WERI-Rb-1 (cell line): Measurements from ENCODE around the gene SCARB2.

Experiments
- DNase-seq: peaks from one replicate; pipeline ENCODE4 v3.0.0-alpha.2; 2020
- H3K27ac ChIP-seq: fragments of 250-450 bp; sonication (Bioruptor Pico); 2 replicates; pipeline ENCODE4 v1.5.1; 2020; ENCODE audit warnings: mild to moderate bottlenecking, moderate library complexity
- H3K27me3 ChIP-seq: fragments of 250-450 bp; sonication (Bioruptor Pico); 2 replicates; pipeline ENCODE4 v1.5.1; 2021; ENCODE audit warnings: mild to moderate bottlenecking, low read depth, moderate library complexity; ENCODE audit not compliant: insufficient read depth, severe bottlenecking
- H3K36me3 ChIP-seq: fragments of 250-450 bp; sonication (Bioruptor Pico); 2 replicates; pipeline ENCODE4 v1.5.1; 2020; ENCODE audit warnings: mild to moderate bottlenecking, moderate library complexity
- H3K4me3 ChIP-seq: 2 replicates; pipeline ENCODE4 v1.5.1; 2011; ENCODE audit warnings: low read depth, mild to moderate bottlenecking, control low read depth, low read length
- H3K9me3 ChIP-seq: fragments of 250-450 bp; sonication (Bioruptor Pico); 2 replicates; pipeline ENCODE4 v1.5.1; 2021; ENCODE audit warnings: mild to moderate bottlenecking, moderate library complexity; ENCODE audit not compliant: severe bottlenecking
- CTCF ChIP-seq: IDR thresholded peaks from 2 replicates; pipeline ENCODE4 v1.5.1; 2011; ENCODE audit warnings: low read depth, mild to moderate bottlenecking, control low read depth, inconsistent platforms, low read length

The SCARB2 gene

GRCh38 chr4:76253511-76253910 lies 39.9 kb upstream of the SCARB2 start:
- Histone ChIP-seq H3K36me3 (no peaks in the 10 kb centered on the region), H3K9me3 (no peaks in the 10 kb centered on the region), H3K27me3 (no peaks in the 10 kb centered on the region), H3K4me3 (no peak overlapping the region), H3K27ac (no peak overlapping the region)
- no peak for DNase-seq
- TF ChIP-seq CTCF = no peak

- Histone ChIP-seq H3K27me3 (no peaks in the 10 kb centered on the region), H3K27ac (no peak overlapping the region), H3K4me3 (no peak overlapping the region), H3K9me3 (no peaks in the 10 kb centered on the region), H3K36me3 (no peaks in the 10 kb centered on the region)
- DNase-seq = no peak
- TF ChIP-seq CTCF = no peak
These were observed 38.6 kb upstream of the SCARB2 start for GRCh38 chr4:76252271-76252653.

GRCh38 chr4:76251441-76252270 lies 38.0 kb upstream of the SCARB2 start, which contains the start of gene FAM47E:
Gene FAM47E, plus strand, starts transcription at chr4:76251721. Its CDS starts 26 bp downstream, at chr4:76251747.
- no peaks in the 10 kb centered on the region for H3K9me3 ChIP-seq
- no peaks in the 10 kb centered on the region for H3K36me3 ChIP-seq
- H3K27ac ChIP-seq = peak within 1 kb of the TSS; percentile 43
- H3K4me3 ChIP-seq = peak within 1 kb of the TSS; percentile 64
- TF ChIP-seq CTCF = peak; percentile 81
- peak; percentile 88 for DNase-seq
- no peaks in the 10 kb centered on the region for H3K27me3 ChIP-seq

- Histone ChIP-seq H3K4me3 (peak overlapping the region; percentile 64), H3K9me3 (no peaks in the 10 kb centered on the region), H3K27me3 (no peaks in the 10 kb centered on the region), H3K27ac (peak overlapping the region; percentile 43), H3K36me3 (no peaks in the 10 kb centered on the region)
- TF ChIP-seq CTCF = no peak
- no peak for DNase-seq
These were observed 37.3 kb upstream of the SCARB2 start for GRCh38 chr4:76250962-76251361.

GRCh38 chr4:76246852-76247251 lies 33.2 kb upstream of the SCARB2 start:
- DNase-seq = no peak
- H3K9me3 ChIP-seq = no peaks in the 10 kb centered on the region
- no peaks in the 10 kb centered on the region for H3K27me3 ChIP-seq
- no peak for TF ChIP-seq CTCF
- H3K4me3 ChIP-seq = no peak overlapping the region
- H3K27ac ChIP-seq = no peak overlapping the region
- H3K36me3 ChIP-seq = no peaks in the 10 kb centered on the region
